GM19452 (cell line): ENCODE results near the gene LY86.

Experiments
- ATAC-seq: cut with Tn5 transposase; IDR thresholded peaks from one replicate; pipeline ENCODE4 v1.9.1; 2021; ENCODE audit not compliant: unreplicated experiment

The LY86 gene

DNA sequence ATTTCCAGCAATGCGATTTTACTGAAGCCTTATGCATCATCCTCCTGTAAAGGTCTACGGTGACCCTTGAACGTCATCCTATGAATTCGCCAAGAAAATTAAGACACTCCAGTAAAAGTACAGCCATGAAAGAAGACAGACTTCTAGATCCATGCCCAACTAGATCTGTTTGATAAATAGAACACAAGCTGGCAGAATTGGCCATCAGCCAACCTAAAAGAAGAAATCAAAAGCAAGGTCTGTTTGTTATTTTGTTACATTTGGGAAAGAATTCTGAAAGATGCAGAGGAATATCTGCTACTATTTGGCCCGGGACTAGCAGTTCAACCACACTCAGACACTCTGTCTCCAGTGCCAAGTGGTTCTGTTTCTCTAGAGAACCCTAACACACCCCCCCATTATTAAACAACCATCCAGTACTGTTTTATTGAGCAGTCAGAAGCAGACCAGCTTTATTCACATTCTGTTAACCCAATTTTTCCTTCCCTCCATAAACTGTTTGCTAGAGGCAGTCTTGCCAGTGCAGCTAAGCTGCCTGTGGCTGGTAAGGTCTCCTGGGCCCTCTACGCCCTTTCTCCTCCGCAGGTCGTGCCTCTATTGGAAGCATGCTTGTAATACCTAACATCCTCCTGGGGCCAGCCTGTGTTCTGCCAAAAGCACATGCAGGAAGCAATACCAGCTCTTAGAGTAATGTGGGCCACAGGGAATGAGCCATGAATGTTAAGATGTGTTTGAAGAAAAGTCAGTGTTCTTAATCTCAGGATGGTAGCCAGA, 30.7 kb downstream of the LY86 start:
- no peak for ATAC-seq

DNA sequence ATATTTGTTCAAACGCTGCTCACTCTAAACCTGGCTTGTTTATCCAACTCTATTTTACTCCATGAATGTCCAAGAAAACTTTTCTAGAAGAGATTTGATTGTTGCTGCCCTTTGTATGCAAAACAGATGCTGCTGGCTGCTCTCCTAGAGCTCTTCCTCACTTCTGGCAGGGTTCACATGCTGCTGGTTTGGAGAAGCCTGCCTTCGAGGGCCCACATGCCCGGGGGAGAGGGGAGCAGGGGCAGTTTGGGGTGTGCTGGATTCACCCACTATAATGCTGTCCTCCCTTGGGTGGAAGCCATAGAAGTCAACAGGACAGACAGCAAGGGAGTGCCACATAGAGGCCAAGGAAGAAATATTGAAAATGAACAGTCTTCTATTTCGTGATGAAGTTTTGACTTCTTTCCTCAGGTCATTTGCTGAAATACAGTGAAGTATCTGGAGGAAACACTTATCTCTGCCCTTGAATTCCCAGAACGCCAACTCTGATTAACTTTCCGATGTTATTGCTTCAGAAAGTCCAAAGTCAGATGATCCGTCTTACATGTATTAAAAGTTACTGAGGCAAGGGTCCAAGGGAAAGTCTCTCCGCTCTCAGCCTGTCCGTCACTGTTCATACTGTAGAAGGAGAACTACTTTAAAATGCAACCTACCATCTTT, 32.4 kb downstream of the LY86 start:
- ATAC-seq: no peak

DNA sequence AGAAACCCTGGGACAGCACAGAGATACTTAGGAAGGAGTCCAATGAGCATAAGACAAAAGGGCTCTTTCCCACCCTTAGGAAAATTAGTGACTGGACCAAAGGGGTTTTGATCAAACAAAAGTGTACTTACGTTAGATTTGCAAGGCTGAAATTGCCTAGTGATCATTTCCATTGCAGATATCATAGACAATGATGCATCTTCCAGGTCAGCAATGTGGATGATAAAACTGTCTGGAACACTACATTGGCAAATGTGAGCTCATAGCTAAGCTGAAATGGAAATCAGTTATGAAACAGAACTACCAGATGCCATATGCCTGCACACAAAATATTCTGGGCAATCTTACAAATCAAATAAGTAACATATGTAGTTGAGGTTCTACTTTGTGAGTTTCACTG, 34.0 kb downstream of the LY86 start:
- no peak for ATAC-seq

DNA sequence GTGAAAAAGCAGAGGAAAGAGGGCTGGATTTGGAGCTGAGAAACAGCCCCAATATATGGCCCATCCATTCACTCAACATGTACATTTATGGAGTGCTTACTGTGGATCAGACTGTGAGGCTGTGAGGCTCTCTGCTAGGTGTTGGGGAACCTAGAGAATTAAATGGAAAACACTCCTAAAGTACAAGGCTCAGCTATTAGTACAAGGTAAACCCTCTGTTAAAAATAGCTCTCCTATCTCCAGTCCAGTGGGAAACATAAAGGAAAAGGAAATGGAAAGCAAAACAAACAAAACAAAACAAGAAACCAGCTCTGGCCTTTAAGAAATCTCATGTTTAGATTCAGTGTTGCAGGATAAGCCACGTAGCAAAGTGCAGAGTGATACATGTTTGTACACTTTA, 35.0 kb downstream of the LY86 start:
- no peak for ATAC-seq

DNA sequence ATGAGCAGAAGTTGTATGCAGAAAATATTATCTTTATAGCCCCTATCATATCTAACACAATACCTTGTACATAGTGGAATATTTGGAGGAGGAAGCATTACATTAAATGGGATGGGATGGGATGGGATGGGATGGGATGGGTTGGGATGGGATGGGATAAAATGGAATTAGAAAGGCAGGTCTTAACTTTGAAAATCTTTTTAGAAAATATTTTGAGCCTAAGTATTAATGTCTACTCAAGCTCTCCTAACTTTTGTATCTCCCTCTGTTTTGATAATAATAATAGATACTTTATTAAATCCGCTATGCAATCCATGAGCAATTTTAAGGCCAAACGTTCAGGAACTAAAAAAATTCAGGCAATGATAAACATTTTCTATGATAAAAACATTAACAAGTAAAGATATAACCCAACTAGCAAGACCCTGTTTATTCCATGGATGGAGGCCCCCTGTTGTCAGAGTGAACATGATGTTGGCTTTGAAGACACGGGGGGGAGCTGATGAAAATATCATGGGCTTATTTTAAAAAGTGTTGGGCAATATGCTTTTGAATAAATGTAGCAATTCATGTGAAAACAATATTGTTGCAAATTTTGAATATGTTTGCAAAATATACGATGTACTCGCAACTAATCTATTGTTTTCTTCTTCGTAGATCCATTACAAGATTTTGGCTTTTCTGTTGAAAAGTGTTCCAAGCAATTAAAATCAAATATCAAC, 35.9 kb downstream of the LY86 start:
- ATAC-seq: no peak

DNA sequence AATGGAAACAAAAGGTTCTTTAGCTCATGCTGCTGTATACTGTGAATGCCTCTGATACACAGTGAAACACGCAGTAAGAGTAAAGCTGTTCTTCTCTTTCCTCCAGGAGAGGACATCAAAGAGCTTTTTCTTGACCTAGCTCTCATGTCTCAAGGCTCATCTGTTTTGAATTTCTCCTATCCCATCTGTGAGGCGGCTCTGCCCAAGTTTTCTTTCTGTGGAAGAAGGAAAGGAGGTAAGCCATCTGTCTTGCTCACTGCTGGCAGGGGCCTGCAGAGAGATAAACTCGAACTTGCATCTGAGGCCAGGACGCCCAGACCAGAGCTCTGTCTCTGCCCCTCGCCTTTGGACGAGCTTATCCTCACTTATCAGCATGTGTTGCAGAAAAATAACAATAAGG, 37.7 kb downstream of the LY86 start:
- no peak for ATAC-seq

DNA sequence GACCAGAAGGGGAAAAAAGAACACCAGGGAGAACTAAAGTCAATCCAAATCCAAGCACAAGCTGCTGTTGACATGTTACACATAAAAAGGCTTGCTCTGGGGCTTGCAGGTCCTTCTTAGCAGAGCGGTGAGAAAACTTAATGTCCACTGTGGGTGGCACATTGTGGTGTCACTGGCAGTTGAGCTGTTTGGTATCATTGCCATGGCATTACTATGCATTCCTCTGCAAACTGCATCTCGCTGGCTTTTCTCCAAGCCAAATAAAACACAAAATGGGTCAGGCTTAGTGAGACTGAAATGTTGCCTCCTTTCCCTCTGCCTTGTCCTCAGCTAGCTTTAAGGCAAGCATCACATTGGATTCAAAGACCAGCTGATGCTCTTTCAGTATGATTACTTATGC, 40.9 kb downstream of the LY86 start:
- no peak for ATAC-seq

DNA sequence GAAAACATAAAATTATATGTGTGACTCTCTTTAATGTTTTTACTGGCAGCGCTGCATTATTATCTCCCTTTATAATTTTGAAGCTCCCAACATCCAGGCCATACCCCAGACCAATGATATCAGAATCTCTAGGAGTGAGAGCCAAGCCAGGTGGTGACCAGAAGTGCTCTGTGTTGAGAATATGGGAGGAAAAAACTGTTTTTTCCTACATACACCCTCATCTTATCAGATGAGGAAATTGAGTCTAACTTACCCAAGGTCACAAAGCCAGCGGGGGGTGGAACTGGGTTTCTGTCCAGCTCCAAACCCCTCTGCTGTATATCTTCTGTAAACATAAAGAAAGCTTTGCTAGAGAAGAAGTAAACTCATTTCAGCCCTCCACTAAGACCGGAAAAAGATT, 42.5 kb downstream of the LY86 start:
- ATAC-seq: no peak

DNA sequence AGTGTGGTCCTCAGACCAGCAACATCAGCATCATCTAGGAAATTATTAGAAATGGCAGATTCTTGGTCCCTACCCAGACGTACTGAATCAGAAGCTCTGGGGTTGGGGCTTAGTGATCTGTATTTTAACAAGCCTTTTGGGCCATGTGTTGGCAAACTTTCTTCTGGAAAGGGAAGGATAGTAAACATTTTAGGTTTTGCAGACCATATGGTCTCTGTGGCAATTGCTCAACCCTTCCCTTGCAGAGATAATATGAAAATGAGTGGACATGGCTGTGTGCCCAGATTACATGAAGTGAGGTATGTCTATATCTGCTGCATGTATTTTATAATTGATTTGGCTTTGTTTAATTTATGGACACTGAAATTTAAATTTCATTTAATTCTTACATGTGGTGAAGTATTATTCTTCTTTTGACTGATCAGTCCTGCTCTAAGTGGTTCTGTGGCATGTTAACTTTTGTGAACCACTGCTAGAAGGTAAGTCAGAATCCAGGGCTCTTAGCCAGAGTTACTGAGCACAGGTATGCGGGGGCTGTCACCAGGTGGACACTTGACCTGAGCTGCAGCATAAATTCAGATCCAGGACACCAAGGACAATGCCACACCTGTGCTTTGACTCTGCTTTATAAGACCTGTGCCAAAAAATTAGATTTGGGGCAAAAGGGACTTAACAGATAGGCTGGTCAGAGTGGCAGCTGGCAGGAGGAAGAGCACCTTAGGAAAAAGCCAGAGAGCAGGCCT, 43.2 kb downstream of the LY86 start:
- no peak for ATAC-seq

DNA sequence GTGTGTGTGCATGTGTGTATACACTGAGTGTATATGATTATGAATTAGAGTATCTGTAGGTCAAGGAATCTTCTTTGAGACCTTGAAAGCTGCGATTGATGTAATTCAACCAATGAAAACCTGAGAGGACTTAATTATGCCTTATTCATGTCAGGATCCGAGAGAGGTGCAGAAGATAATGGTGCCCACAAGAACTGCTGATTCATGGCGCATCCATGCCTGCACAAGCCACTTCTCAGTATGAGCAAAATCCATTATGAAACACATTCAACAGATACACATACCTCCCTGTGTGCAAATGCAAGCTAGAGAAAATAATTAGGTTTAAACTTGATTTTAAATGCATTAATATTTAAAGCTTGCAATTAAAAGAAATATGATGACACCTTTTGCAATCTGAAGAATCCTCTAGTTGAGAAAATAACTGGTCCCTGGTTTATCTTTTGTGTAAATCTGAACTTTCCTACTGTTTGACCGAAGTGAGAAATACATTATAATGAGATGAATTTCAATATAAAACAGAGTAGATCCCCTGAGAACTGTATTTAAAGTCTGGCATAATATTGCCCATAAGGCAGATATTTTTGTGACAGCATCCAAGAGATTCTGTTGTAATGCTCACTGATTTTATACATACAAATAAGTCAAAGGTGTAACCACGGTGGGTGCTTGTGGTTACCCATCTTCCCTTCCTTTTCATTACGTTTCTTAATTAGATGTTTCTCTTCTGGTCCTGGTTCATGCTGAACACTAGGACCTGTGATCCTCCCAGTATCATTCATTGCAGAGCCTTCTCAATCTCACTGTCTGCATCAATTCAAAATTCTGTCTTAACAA, 45.6 kb downstream of the LY86 start:
- no peak for ATAC-seq

DNA sequence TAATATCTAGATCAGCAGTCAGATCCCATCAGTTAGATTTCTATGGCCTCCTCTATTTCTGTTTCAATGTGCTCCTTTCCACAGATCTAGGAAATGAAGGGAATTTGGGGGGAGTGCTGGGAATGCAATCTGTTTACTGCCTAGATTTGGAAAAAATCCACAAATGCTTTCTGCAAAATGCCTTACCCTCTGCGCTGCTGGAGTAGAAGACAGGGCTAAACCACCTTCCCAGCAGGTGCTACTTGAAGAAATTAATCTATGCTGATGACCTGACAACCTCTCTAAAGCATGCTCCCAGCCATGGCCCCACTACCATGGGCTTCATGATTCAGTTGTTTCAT, 46.2 kb downstream of the LY86 start:
- no peak for ATAC-seq

DNA sequence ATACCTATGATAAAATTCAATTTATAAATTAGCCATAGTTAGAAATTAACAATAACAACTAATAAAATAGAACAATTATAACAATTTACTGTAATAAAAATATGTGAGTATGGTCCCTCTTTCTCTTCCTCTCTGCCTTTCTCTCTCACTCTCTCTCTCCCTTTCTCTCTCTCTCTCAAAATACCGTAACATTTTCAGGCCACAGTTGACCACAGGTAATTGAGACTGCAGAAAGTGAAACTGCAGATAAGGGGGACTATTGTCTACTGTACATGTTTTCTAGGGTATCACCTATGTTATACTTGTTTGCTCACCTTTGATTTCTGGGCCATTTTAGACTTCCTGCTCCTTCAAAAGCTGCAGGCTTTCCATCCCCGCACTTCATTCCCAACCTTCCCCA, 46.8 kb downstream of the LY86 start:
- peak; percentile 51 for ATAC-seq

DNA sequence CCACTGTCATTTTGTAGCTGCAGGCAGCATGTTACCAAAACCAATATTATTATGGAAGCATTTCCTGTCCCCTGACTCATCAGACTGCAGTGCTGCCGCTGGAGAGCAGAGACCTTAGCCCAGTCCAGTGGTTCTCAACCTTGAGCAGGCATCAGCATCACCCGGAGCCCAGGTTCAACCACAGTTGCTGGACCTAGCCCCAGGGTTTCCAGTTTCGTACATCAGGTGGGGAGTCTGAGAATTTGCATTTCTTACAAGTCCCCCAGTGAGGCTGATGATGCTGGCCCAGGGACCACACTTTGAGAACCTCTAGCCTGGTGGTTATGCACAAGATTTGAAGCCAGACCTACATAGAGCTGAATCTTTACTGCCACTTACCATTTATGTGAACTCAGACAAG, 47.3 kb downstream of the LY86 start:
- ATAC-seq: peak; percentile 63

DNA sequence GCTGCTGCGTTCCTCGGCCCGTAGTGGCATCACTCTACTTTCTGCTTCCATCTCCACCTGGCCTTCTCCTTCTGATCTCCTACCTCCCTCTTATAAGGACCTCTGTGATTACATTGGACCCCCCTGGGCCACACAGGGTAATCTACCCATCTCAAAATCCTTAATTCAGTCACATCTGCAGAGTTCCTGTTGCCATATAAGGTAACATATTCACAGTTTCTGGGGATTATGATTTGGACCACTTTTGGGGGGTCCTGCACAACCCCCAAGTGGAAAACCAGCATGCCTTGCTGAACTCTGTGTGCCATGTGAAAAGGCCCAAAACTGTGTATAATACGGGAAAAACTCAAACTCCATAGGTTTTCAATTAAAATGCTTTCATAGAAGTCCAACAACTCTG, 51.1 kb downstream of the LY86 start:
- ATAC-seq: no peak

DNA sequence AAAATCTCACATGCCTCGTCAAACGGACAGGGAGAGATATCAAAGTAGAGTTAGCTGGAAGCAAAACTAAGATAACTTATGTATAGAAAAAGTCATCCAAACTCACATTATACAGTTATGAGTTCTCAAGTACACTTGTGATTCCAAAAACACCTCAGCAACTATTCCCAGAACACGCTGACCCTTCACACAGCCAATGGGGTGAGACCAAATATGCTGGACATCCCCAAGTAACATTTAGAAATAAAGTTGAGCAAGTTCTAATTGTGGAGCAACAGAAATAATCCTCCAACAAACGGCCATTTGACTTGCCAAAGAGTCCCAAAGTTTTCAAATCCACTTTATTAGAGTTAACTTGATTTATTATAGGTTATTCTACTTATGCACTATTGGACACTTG, 52.4 kb downstream of the LY86 start:
- no peak for ATAC-seq

DNA sequence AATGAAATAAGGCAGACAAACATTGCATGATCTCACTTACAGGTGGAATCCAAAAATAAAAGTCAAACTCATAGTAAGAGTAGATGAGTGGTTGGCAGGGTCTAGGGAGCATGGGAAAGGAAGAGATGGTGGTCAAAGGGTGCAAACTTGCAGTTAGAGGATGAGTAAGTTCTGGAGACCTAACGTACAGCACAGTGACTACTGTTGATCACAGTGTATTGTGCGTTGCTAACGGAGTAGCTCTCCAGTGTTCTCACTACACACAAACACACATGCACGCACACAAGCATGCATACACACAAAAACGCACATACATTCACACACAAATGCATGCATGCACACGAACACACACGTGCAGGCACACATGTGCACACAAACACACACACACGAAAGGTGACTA, 54.9 kb downstream of the LY86 start:
- peak; percentile 82 for ATAC-seq

DNA sequence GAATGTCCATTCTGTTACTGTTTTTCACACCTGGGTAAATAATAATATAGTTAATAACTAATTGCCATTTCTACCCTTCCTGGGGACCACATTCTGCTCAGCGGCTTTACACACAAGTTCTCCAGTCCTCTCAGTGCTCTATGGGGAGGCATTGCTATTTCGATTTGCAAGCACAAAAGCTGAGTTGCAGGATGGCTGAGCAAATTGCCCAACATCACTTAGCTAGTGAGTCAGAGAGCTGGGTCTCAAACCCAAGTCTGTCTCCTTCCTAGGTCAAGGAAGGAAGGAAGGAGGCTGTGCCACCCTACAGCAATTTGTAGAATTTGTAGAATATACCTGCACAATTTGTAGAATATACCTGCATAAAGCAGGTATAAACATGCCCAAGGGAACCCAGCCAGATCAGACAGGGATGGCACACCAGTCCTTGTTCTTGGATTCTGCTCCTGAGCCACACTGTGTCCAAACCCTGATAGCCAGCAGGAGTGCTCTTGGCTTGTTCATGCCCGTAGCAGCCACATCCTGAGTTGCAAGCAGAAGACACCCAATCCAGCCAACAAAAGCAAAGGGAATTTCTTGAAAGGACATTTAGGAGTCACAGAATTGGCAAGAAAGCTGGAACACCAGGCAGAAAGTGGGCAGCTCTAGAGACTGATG, 56.9 kb downstream of the LY86 start:
- ATAC-seq: no peak

DNA sequence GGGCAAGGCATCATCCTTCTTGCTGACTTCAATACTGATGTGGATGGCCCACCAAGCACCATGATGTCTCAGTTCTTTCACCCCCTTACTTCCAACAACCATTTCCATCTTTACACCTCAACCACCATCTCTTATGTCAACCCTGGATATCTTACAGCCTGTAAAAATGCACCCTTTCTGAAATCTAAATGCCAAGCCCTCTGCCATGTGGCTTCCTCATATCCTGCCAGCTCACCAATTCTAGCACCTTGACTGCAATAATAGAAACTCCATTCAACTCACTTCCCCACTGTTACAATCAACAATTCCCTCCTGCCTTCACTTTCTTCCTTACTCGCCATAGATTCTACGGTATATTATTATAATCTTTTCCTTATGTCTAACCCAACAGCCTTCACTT, 57.9 kb downstream of the LY86 start:
- no peak for ATAC-seq

DNA sequence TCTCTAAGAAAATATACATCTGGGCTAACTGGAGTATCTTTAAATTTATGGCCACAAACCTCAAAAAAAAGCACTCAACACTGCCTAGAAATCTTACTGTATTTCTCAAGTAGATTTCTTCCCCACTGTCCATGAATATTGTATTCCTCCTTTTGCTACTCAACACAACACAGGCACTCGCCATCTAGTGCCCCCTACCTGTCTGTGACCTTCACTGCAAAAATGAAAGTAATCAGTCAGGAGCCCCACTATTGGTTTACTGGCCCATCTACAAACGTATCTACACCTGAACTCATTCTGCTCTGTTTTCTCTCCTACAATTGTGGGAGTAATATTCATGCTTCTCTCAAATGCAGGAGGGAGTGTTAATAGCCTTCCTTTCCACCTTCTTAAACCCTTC, 58.3 kb downstream of the LY86 start:
- no peak for ATAC-seq

DNA sequence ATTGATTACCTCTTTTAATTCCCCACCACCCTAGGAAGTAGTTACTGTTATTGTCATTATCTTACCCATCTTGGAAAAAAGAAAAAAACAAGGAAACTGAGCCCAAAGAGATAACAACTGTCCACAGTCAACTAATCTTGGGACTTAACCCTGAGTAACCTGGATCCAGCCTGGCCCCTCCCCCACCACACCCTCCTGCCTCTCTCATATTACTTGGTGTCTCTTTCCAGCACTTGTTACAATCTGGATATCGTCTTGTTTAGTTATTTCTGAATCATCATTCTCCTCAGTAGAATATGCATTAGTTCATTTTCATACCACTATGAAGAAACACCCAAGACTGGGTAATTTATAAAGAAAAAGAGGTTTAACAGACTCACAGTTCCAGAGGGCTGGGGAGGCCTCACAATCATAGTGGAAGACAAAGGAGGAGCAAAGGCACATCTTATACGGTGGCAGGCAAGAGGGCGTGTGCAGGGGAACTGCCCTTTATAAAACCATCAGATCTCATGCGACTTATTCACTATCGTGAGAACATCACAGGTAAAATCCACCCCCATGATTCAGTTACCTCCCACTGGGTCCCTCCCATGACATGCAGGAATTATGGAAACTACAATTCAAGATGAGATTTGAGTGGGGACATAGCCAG, 60.3 kb downstream of the LY86 start:
- ATAC-seq: no peak
